H1 (cell line): ENCODE data around the gene METTL22. TPM values are rescaled to one million over a fixed set of nuclear protein-coding genes. Genes with fewer than 3 reads are reported as not detected.

ENCODE experiments used
- CTCF ChIA-PET: fragments of 300-600 bp; sonication (Branson Sonifier 250); formaldehyde crosslinking; loops from one replicate; lab custom pipeline; 2021; ENCODE audit not compliant: partially characterized antibody; lab: Charles Lee
- POLR2A ChIA-PET: fragments of 300-600 bp; sonication (Branson Sonifier 250); formaldehyde crosslinking; loops from one replicate; lab custom pipeline; 2021; ENCODE audit warnings: inconsistent platforms; ENCODE audit not compliant: partially characterized antibody; lab: Charles Lee
- DNase-seq, 2 experiments: peaks; one replicate each; pipeline versions ENCODE4 v3.0.0 to v3.0.0-alpha.2; 2010 to 2022; ENCODE audit warnings: low spot score in 2 of 2, low read depth in 1 of 2, mixed read lengths in 1 of 2
- FAIRE-seq: peaks from 2 replicates; lab custom pipeline; 2011; peaks lifted over from hg19 to GRCh38; lab: Jason Lieb, UNC
- H2AFZ ChIP-seq: 2 replicates; pipeline ENCODE4 v1.8.1; 2012; ENCODE audit warnings: low read length, inconsistent platforms
- H2AK5ac ChIP-seq: 2 replicates; pipeline ENCODE4 v1.6.1; 2013; ENCODE audit warnings: low read depth, low read length
- H2BK120ac ChIP-seq: replicated peaks from 2 replicates; pipeline ENCODE3; 2013; ENCODE audit warnings: low read depth, low read length, inconsistent platforms
- H2BK12ac ChIP-seq: 2 replicates; pipeline ENCODE4 v1.6.1; 2013; ENCODE audit warnings: low read depth, low read length
- H2BK15ac ChIP-seq: 2 replicates; pipeline ENCODE4 v1.6.1; 2013; ENCODE audit warnings: low read length
- H2BK20ac ChIP-seq: 2 replicates; pipeline ENCODE4 v1.6.1; 2013; ENCODE audit warnings: low read length
- H2BK5ac ChIP-seq: 2 replicates; pipeline ENCODE4 v1.6.1; 2013; ENCODE audit warnings: low read depth, low read length
- H3K14ac ChIP-seq: 2 replicates; pipeline ENCODE4 v1.6.1; 2013; ENCODE audit warnings: inconsistent platforms; ENCODE audit not compliant: insufficient read length
- H3K18ac ChIP-seq: 2 replicates; pipeline ENCODE4 v1.6.1; 2013; ENCODE audit warnings: low read length; ENCODE audit errors: extremely low read depth
- H3K23ac ChIP-seq: 2 replicates; pipeline ENCODE4 v1.6.1; 2013; ENCODE audit warnings: inconsistent platforms; ENCODE audit not compliant: insufficient read length
- H3K23me2 ChIP-seq: 2 replicates; pipeline ENCODE4 v1.6.1; 2013; ENCODE audit warnings: low read depth, low read length
- H3K27ac ChIP-seq: 2 replicates; pipeline ENCODE4 v1.6.1; 2011; ENCODE audit warnings: low read depth, low read length, inconsistent platforms
- H3K27me3 ChIP-seq, 4 experiments: replicated peaks in 1 of 4; 1 replicate in 1 of 4; 2 replicates in 3 of 4; pipeline versions ENCODE4 v1.6.1 to v1.8.1; 2011 to 2013; ENCODE audit warnings: low read length in 3 of 4, mild to moderate bottlenecking in 3 of 4, inconsistent platforms in 2 of 4, mixed read lengths in 2 of 4, moderate library complexity in 1 of 4; ENCODE audit not compliant: control insufficient read depth in 3 of 4, insufficient read depth in 3 of 4; ENCODE audit errors: extremely low read depth in 1 of 4
- H3K36me3 ChIP-seq, 4 experiments: 2 replicates each; pipeline versions ENCODE4 v1.6.1 to v1.8.1; 2011 to 2013; ENCODE audit warnings: mild to moderate bottlenecking in 4 of 4, low read length in 3 of 4, moderate library complexity in 2 of 4, control low read depth in 1 of 4, inconsistent platforms in 1 of 4; ENCODE audit not compliant: insufficient read depth in 4 of 4, control insufficient read depth in 2 of 4
- H3K4ac ChIP-seq: replicated peaks from 2 replicates; pipeline ENCODE3; 2013; ENCODE audit warnings: low read length, low read depth, mixed read lengths, inconsistent platforms; ENCODE audit not compliant: insufficient read length
- H3K4me1 ChIP-seq, 4 experiments: replicated peaks in 1 of 4; 1 replicate in 1 of 4; 2 replicates in 3 of 4; pipeline versions ENCODE4 v1.6.1 to v1.8.1; 2011 to 2013; ENCODE audit warnings: low read length in 3 of 4, inconsistent platforms in 2 of 4, mixed read lengths in 1 of 4; ENCODE audit not compliant: insufficient read depth in 4 of 4, control insufficient read depth in 3 of 4
- H3K4me2 ChIP-seq, 2 experiments: 2 replicates each; pipeline versions ENCODE4 v1.6.1 to v1.8.1; 2011 to 2013; ENCODE audit warnings: low read depth in 2 of 2, low read length in 2 of 2, control low read depth in 1 of 2, inconsistent platforms in 1 of 2, mild to moderate bottlenecking in 1 of 2; ENCODE audit not compliant: insufficient read depth in 1 of 2
- H3K4me3 ChIP-seq, 4 experiments: fragments of 200-600, 300-600 bp in 1 of 4; sonication (generic), shearing (Covaris generic), sonication (Bioruptor Twin) in 1 of 4; 2 replicates each; pipeline versions ENCODE4 v1.5.1 to v1.8.1; 2011 to 2016; ENCODE audit warnings: low read length in 4 of 4, low read depth in 3 of 4, control low read depth in 2 of 4, inconsistent platforms in 2 of 4, mild to moderate bottlenecking in 2 of 4, mixed read lengths in 1 of 4, moderate library complexity in 1 of 4; ENCODE audit not compliant: insufficient read depth in 2 of 4; ENCODE audit errors: extremely low read depth in 1 of 4
- H3K56ac ChIP-seq: replicated peaks from 2 replicates; pipeline ENCODE3; 2013; ENCODE audit warnings: low read depth, mild to moderate bottlenecking, mixed read lengths, low read length, inconsistent platforms; ENCODE audit not compliant: insufficient read length
- H3K79me1 ChIP-seq: 2 replicates; pipeline ENCODE4 v1.6.1; 2013; ENCODE audit warnings: low read depth, low read length, control low read depth
- H3K79me2 ChIP-seq, 2 experiments: 2 replicates each; pipeline versions ENCODE4 v1.6.1 to v1.8.1; 2012 to 2013; ENCODE audit warnings: low read length in 2 of 2, mild to moderate bottlenecking in 2 of 2, inconsistent platforms in 1 of 2; ENCODE audit not compliant: insufficient read depth in 2 of 2, control insufficient read depth in 1 of 2
- H3K9ac ChIP-seq, 4 experiments: replicated peaks in 1 of 4; 1 replicate in 1 of 4; 2 replicates in 3 of 4; pipeline versions ENCODE4 v1.6.1 to v1.8.1; 2011 to 2013; ENCODE audit warnings: low read depth in 3 of 4, low read length in 3 of 4, control low read depth in 2 of 4, mild to moderate bottlenecking in 2 of 4, moderate library complexity in 2 of 4, inconsistent platforms in 1 of 4; ENCODE audit errors: extremely low read depth in 1 of 4
- H3K9me3 ChIP-seq, 2 experiments: 2 replicates each; pipeline versions ENCODE4 v1.6.1 to v1.8.1; 2012 to 2013; ENCODE audit warnings: mild to moderate bottlenecking in 2 of 2, moderate library complexity in 2 of 2, control low read depth in 1 of 2, inconsistent platforms in 1 of 2, low read depth in 1 of 2, low read length in 1 of 2, mixed read lengths in 1 of 2; ENCODE audit not compliant: insufficient read depth in 2 of 2
- H4K20me1 ChIP-seq, 2 experiments: replicated peaks in 1 of 2; 2 replicates each; pipeline versions ENCODE3 to v1.8.1; 2011 to 2013; ENCODE audit warnings: inconsistent platforms in 2 of 2, low read length in 2 of 2, mild to moderate bottlenecking in 1 of 2; ENCODE audit not compliant: insufficient read depth in 2 of 2, control insufficient read depth in 1 of 2
- H4K5ac ChIP-seq: 2 replicates; pipeline ENCODE4 v1.6.1; 2013; ENCODE audit warnings: low read length, low read depth, mixed read lengths, inconsistent platforms; ENCODE audit not compliant: insufficient read length
- H4K8ac ChIP-seq: 2 replicates; pipeline ENCODE4 v1.8.0; 2013; ENCODE audit warnings: mild to moderate bottlenecking, moderate library complexity, low read length, inconsistent platforms; ENCODE audit not compliant: insufficient read depth; ENCODE audit errors: extremely low read depth
- H4K91ac ChIP-seq: replicated peaks from 2 replicates; pipeline ENCODE3; 2013; ENCODE audit warnings: low read length, mixed read lengths, inconsistent platforms; ENCODE audit not compliant: insufficient read length
- CTBP2 ChIP-seq: IDR thresholded peaks from 2 replicates; pipeline ENCODE4 v1.7.0; 2011; ENCODE audit warnings: borderline replicate concordance, mild to moderate bottlenecking, moderate library complexity, mixed read lengths, low read length; ENCODE audit not compliant: insufficient read depth, insufficient read length
- POLR2AphosphoS5 ChIP-seq: IDR thresholded peaks from 2 replicates; pipeline ENCODE4 v1.6.1; 2011; ENCODE audit warnings: low read depth, low read length
- POU5F1 ChIP-seq: IDR thresholded peaks from 2 replicates; pipeline ENCODE4 v1.6.1; 2011; ENCODE audit warnings: low read depth, mild to moderate bottlenecking, low read length, moderate library complexity
- RFX5 ChIP-seq: IDR thresholded peaks from 2 replicates; pipeline ENCODE4 v1.6.1; 2011; ENCODE audit warnings: low read depth, low read length, improper control_type of control experiment, borderline replicate concordance
- WGBS, 2 experiments: shearing (Covaris generic) in 1 of 2; methylation state at CpG; one replicate each; pipeline versions ENCODE4 v1.1.6 to v1.1.7; 2013 to 2015; ENCODE audit warnings: low lambda C conversion rate in 2 of 2, mixed read lengths in 2 of 2, inconsistent platforms in 1 of 2, low coverage in 1 of 2, missing lambda C conversion rate in 1 of 2; ENCODE audit not compliant: insufficient replicate concordance in 2 of 2, insufficient coverage in 1 of 2, insufficient read length in 1 of 2; ENCODE audit errors: extremely low coverage in 1 of 2, missing lambda C conversion rate in 1 of 2; 5-methylcytosine and 5-hydroxymethylcytosine counted together
- polyA plus RNA-seq, 7 experiments: library from polyadenylated mRNA; depleted of rRNA in 3 of 7; stranded (reverse) in 5 of 7; unstranded in 2 of 7; fragments of >200 nt in 5 of 7; fragments of 200-250 nt in 2 of 7; gene quantifications; 1 replicate in 5 of 7; 2 replicates in 1 of 7; 4 replicates in 1 of 7; pipeline versions ENCODE4 v1.2.1 to v1.2.3, GENCODE V29; 2011 to 2013; ENCODE audit warnings: missing spikeins in 2 of 7, mixed read lengths in 2 of 7
- total RNA-seq: library from RNA; stranded (reverse); fragmentation: NEBNext Ultra II Directional; extraction: Animal tissue kit (Norgen Biotek cat#: 25700); gene quantifications from 2 replicates; pipeline ENCODE4 v1.2.1, GENCODE V29; 2021

Gene METTL22
- total and polyA plus RNA-seq, 2 of the 8 experiments (the other 6 are each of a cell fraction or from before 2014, with no cell fraction given) = 56.7 to 85.2 TPM

GRCh38 chr16:8668113-8668512 lies 46.6 kb downstream of the METTL22 start:
- 90% methylated on average over 5 of the region's 5 CpGs; no CpG with 5 or more reads in 1 of the 2 experiments for WGBS, 2 experiments
- Histone ChIP-seq H3K18ac (no peak overlapping the region), H3K4me1 (peaks cover 0 to 3% (median 0%) of the 10 kb centered on the region in 4 experiments; a peak in 2 of 7 replicates), H2BK20ac (no peak overlapping the region), H3K14ac (no peak overlapping the region), H4K91ac (no peak overlapping the region), H4K20me1 (no peaks in the 10 kb centered on the region), H2AFZ (no peak overlapping the region), H3K36me3 (no peaks in the 10 kb centered on the region), H3K4ac (no peak overlapping the region), H2BK120ac (no peak overlapping the region), H2BK15ac (no peak overlapping the region), H3K27ac (no peak overlapping the region), H2BK12ac (no peak overlapping the region), H4K8ac (no peak overlapping the region), H3K4me2 (no peak overlapping the region), H3K4me3 (no peak overlapping the region), H2AK5ac (no peak overlapping the region), H4K5ac (no peak overlapping the region), H2BK5ac (no peak overlapping the region), H3K9me3 (no peaks in the 10 kb centered on the region), H3K79me2 (no peaks in the 10 kb centered on the region), H3K9ac (no peak overlapping the region), H3K79me1 (no peaks in the 10 kb centered on the region), H3K56ac (no peak overlapping the region), H3K23me2 (no peaks in the 10 kb centered on the region; the same call in 1 of the 2 replicates), H3K27me3 (peaks cover 0 to 2% (median 0%) of the 10 kb centered on the region in 4 experiments; a peak in 1 of 7 replicates), H3K23ac (no peak overlapping the region)
- FAIRE-seq = no peak
- ChIA-PET CTCF (interaction anchor here (0.8 to 27.6 kb wide), 9 partner anchors 11 to 382 kb away, joined by 3 to 404 read pairs (median 5); partner anchors contain the start of genes PMM2 and TMEM186), POLR2A (interaction anchor here (0.6 to 1.2 kb wide), 2 partner anchors 14 to 16 kb away, joined by 3 read pairs; no protein-coding TSS in a partner anchor)
- DNase-seq = no peak
- TF ChIP-seq RFX5 (no peak), POLR2AphosphoS5 (no peak), CTBP2 (no peak), POU5F1 (no peak)
